NCI-H69 (cell line): Measurements from ENCODE around the gene ETV3L.
"Not testable (repeated sequence)": the region's sequence is repeated elsewhere in the genome, so short reads cannot be mapped to it uniquely, and the experiment has no call there.

ENCODE experiments used
- DNase-seq: peaks from one replicate; lab custom pipeline; 2025; lab: John Stamatoyannopoulos, UW

Gene ETV3L

DNA sequence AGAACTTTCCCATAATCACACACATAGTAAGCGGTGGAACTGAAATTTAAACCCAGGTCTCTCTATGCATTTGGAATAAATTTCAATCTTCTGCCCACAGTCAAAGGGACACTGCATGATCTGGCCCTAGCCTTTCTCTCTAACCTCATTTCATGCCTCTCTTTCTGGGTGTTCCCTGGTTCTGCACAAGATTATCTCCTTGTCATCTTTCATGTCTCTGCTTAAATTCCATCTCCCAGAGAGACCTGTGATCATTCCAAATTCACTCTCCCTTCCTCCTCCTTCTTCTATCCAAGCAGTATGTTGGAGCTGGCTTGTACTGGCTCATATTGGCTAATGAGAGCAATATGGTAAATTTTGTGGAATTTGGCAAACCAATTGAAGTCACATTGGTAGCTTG, 22.2 kb downstream of the ETV3L start:
- no peak for DNase-seq

DNA sequence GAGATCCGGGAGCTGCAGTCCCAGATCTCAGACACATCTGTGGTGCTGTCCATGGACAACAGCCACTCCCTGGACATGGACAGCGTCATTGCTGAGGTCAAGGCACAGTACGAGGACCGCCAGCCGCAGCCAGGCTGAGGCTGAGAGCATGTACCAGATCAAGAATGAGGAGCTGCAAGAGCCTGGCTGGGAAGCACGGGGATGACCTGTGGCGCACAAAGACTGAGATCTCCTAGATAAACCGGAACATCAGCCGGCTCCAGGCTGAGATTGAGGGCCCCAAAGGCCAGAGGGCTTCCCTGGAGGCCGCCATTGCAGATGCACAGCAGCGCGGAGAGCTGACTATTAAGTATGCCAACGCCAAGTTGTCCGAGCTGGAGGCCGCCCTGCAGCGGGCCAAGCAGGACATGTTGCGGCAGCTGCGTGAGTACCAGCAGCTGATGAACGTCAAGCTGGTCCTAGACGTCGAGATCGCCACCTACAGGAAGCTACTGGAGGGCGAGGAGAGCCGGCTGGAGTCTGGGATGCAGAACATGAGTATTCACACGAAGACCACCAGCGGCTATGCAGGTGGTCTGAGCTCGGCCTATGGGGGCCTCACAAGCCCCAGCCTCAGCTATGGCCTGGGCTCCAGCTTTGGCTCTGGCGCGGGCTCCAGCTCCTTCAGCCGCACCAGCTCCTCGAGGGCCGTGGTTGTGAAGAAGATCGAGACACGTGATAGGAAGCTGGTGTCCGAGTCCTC, 25.5 kb downstream of the ETV3L start:
- DNase-seq = peak; percentile 78

- peak; percentile 59 for DNase-seq
Measured at GRCh38 chr1:157069601-157070000, 30.0 kb downstream of the ETV3L start.

DNA sequence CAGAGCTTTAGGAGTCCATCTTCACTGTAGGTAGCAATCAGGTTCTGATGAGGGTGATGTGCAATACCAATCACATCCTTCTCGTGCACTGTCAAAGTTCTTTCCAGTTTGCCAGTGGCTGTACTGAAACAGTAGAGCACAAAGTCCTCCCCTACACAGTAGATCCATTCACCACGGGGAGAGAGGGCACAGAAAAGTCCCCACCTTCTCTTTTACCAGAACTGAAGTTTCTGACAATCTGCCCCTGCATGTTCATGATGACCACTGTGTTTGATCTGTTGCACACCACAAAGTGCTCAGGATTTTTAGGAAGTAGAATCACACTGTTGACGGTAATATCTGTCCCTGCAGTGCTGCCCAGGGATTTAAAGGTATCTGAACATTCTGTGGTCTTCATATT, 40.4 kb downstream of the ETV3L start:
- not testable (repeated sequence) for DNase-seq

GRCh38 chr1:157056269-157056668, 43.3 kb downstream of the ETV3L start:
- DNase-seq = no peak

DNA sequence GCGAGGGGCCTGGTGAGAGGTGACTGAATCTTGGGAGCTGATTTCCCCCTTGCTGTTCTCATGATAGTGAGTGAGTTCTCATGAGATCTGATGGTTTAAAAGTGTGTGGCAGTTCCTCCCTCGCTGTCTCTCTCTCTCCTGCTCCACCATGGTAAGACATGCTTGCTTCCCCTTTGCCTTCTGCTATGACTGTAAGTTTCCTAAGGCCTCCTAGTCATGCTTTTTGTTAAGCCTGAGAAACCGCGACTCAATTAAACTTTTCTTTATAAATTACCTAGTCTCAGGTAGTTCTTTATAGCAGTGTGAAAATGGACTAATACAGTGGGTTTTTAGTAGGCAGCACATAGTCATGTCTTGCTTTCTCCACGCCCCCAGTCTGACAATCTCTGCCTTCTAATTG, 43.9 kb downstream of the ETV3L start:
- not testable (repeated sequence) for DNase-seq

GRCh38 chr1:157050836-157051235, 48.8 kb downstream of the ETV3L start:
- peak; percentile 36 for DNase-seq

DNA sequence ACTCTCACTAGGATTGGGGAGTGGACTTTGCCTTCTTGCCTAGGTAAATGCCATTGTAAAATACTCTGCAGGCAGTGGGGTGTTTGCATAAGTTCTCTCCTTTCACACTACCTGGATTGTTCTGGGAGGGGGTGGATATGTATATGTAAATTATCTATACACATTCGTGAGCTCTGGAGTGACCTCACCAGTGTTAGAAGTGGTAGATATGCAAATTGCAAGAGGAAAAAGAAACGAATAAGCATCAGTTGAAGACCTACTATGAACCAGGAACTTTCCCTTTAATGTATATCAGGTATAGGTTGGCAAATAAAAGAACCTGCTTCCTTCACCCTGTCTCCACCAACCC, 52.6 kb downstream of the ETV3L start:
- DNase-seq = peak; percentile 31

- peak; percentile 96 for DNase-seq
Measured at GRCh38 chr1:157045250-157046218, 54.1 kb downstream of the ETV3L start, which contains the start of gene ARHGEF11. Gene ARHGEF11, minus strand, starts transcription at chr1:157045742. Its CDS starts 1,412 bp downstream, at chr1:157044330.

DNA sequence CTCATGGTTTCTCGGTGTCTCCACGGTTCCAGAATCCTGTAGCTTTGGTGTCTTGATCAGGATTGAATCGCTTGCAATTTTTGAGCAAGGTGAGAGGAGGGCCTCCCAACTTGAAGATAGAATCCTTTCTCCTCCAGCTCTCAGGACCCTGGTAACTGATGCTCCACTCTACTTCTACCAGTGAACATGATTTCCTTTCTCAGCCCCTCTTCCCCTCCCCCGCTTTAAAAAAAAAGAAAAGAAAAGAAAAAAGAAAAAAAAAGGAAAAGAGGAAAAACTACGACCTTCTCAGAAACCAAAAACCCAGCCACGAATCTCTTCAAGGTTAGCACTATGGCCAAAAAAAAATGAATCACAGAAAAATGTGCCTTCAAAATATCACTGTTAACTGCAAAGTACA, 55.3 kb downstream of the ETV3L start:
- no peak for DNase-seq

GRCh38 chr1:157043685-157044084, 55.9 kb downstream of the ETV3L start:
- peak; percentile 11 for DNase-seq

- DNase-seq = no peak
Measured at GRCh38 chr1:157042846-157043245, 56.8 kb downstream of the ETV3L start.
